ENCODE data around the gene LRRC38.
"Not testable (repeated sequence)": the region's sequence is repeated elsewhere in the genome, so short reads cannot be mapped to it uniquely, and the experiment has no call there.

DNA sequence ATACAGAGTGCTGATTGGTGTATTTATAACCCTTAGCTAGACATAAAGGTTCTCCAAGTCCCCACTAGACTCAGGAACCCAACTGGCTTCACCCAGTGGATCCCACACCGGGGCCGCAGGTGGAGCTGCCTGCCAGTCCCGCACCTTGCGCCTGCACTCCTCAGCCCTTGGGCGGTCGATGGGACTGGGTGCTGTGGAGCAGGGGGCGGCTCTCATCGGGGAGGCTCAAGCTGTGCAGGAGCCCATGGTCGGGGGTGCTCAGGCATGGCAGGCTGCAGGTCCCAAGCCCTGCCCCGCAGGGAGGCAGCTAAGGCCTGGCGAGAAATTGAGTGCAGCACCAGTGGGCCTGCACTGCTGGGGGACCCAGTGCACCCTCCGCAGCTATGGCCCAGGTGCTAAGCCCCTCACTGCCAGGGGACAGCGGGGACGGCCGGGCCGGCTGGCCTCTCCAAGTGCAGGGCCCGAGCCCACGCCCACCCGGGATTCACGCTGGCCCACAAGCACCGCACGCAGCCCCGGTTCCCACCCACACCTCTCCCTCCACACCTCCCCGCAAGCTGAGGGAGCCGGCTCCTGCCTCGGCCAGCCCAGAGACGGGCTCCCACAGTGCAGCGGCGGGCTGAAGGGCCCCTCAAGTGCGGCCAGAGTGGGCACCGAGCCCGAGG, 80.0 kb downstream of the LRRC38 start:
- TF ChIP-seq, protein P1, sequence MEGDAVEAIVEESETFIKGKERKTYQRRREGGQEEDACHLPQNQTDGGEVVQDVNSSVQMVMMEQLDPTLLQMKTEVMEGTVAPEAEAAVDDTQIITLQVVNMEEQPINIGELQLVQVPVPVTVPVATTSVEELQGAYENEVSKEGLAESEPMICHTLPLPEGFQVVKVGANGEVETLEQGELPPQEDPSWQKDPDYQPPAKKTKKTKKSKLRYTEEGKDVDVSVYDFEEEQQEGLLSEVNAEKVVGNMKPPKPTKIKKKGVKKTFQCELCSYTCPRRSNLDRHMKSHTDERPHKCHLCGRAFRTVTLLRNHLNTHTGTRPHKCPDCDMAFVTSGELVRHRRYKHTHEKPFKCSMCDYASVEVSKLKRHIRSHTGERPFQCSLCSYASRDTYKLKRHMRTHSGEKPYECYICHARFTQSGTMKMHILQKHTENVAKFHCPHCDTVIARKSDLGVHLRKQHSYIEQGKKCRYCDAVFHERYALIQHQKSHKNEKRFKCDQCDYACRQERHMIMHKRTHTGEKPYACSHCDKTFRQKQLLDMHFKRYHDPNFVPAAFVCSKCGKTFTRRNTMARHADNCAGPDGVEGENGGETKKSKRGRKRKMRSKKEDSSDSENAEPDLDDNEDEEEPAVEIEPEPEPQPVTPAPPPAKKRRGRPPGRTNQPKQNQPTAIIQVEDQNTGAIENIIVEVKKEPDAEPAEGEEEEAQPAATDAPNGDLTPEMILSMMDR (IDR thresholded peaks at IDR 0.05; ENCODE audit: low read depth, low read length) = not testable (repeated sequence)
- not testable (repeated sequence) for TF ChIP-seq POLR2A (IDR thresholded peaks at IDR 0.05; ENCODE audit: extremely low read depth, insufficient read length); MYC (IDR thresholded peaks at IDR 0.05; ENCODE audit: low read depth, low read length)
- TF ChIP-seq, protein P2, sequence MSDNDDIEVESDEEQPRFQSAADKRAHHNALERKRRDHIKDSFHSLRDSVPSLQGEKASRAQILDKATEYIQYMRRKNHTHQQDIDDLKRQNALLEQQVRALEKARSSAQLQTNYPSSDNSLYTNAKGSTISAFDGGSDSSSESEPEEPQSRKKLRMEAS (IDR thresholded peaks at IDR 0.05; ENCODE audit: low read depth, low read length) = not testable (repeated sequence)
